Activated CD4-positive, alpha-beta T cell treated with anti-CD3 and anti-CD28 coated beads, Interleukin-2, Interleukin-6, amounts not matched to agents 100 ng/mL and 50 ng/mL, durations not matched to agents 16 hours and 8 hours (primary cell): ENCODE data around the gene WIPF2.
"Not testable (repeated sequence)": the region's sequence is repeated elsewhere in the genome, so short reads cannot be mapped to it uniquely, and the experiment has no call there.

Source experiments
- DNase-seq: peaks from one replicate; pipeline ENCODE4 v3.0.0-alpha.2; 2020

WIPF2 gene

DNA sequence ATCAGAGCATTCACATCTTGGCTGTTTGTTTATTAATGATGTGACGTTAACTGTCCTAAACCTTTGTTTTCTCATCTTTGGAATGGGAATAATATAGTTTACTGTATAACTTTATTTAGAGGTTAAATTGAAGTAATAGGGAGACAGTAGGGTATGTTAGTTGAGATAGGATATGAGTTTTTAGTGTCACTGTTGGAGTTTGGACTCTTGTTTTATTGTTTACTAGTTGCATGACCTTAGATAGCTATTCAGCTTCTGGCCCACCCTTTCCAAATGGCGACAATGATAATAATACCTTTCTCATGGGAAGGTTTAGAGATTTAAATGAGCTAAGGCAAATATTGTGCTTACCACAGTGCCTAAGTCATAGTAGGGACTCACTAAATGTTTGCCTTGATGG, 40.4 kb downstream of the WIPF2 start:
- DNase-seq, result no peak

- no peak for DNase-seq
Observed at GRCh38 chr17:40260528-40260927, 41.4 kb downstream of the WIPF2 start.

DNA sequence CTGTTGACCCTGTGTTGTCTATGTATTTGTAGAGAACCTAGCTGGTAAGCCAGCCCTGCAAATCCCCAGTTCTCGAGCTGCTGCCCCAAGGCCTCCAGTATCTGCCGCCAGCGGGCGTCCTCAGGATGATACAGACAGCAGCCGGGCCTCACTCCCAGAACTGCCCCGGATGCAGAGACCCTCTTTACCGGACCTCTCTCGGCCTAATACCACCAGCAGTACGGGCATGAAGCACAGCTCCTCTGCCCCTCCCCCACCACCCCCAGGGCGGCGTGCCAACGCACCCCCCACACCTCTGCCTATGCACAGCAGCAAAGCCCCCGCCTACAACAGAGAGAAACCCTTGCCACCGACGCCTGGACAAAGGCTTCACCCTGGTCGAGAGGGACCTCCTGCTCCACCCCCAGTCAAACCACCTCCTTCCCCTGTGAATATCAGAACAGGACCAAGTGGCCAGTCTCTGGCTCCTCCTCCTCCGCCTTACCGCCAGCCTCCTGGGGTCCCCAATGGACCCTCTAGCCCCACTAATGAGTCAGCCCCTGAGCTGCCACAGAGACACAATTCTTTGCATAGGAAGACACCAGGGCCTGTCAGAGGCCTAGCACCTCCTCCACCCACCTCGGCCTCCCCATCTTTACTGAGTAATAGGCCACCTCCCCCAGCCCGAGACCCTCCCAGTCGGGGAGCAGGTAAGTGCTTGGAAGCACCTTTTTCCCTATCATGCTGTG, 45.5 kb downstream of the WIPF2 start:
- no peak for DNase-seq

- DNase-seq, result no peak
Observed at GRCh38 chr17:40265337-40265736, 46.2 kb downstream of the WIPF2 start.

DNA sequence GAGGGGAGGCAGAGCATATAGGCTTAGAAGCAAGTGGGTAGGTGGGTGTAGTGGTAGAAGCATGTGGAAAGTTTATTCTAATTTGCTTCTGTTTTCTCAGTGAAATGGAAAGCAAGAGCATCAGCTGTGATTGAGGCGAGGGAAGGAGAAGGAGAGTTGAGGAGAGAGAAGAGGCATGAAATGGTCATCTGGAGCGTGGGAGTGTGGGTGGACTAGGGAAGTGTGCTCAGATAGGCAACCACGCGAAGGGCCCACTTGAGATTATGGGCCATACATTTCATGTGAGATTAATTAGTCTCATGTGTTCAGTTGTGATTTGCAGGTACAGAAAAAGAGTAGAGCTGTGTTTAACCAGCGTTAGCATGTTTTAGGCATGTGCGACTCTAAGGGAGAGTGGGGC, 47.8 kb downstream of the WIPF2 start:
- DNase-seq, result no peak

DNA sequence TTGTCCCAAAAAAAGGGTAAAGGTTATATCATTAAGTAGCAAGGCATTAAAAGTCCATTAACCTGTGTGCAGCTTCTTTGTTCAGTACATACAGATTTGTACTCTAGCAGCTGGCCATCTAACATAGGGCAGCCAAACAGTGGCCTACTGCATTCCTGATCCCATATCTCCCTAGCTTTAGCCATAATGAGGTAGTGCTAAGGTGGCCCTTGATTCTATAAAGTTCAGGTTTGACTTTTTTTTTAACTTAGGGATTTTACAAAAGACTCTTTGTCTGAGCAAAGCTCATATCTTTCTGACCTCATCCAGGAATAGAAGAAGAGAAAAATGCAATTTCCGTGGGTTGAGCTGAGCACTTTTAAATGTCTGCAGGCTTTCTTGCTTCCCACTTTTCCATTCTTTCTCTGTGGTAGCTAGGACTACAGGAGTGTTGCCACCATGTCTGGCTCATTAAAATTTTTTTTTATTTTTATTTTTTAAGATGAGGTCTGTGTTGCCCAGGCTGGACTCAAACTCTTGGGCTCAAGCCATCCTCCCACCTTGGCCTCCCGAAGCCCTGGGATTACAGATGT, 49.1 kb downstream of the WIPF2 start:
- no peak for DNase-seq

DNA sequence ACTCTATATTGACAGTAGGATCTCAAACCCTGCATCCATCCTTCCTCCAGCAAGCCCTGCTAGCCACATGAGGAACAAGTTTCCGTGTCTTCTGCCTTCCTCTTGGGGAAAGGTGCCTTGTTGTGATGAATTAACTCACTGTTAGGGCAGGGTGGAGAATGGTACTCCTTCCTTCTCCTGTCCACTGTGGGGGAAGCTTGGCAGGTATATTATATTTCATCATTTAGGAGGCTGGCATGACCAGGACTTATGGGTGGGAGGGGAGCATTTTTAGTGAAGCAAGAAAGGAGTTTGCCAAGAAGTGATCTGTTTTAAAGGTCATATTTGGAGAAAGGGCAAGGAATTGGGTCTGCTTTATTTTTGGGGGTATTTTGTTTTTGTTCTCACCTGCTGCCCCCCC, 59.3 kb downstream of the WIPF2 start:
- no peak for DNase-seq

DNA sequence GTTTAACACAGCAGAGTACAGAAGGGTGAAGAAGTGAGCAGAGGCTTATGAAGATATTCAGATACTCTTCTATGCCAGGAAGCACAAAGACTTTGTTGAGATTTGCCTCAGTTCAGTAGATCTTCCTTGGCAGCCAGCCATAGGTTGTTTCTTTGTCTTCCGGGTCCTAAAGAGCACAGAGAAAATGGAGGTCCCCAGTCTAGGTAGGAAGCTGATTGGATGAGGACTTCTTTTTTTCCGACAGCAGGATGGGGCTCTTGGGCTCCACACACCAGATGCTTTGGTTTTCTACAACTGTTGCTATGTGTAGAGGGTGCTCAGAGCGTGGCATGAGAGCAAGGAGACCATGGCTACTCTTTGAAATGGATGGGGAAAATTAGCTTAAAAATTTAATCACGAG, 60.3 kb downstream of the WIPF2 start:
- no peak for DNase-seq

- DNase-seq, result no peak
Observed at GRCh38 chr17:40281663-40282062, 62.6 kb downstream of the WIPF2 start.

- DNase-seq, result peak; percentile 82
Observed at GRCh38 chr17:40283662-40284061, 64.6 kb downstream of the WIPF2 start.

GRCh38 chr17:40284085-40284713, 65.1 kb downstream of the WIPF2 start:
- no peak for DNase-seq

DNA sequence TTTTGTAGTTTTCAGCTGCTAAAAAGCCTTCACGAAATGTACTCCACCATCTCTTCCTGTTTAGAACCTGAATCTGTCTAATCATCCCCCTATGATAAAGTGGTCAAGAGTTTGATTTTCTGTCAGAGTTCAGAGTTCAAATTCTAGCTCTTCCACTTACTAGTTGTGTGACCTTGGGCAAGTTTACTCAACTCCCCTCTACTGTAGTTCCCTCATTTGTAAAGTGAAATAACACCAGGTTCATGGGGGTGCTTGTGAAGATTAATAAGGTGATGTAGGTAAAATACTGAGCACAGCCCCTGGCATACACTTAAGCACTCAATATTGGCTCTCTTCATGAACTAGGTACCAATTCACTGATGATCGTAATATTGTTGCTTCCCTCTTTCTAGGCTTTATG, 67.4 kb downstream of the WIPF2 start:
- no peak for DNase-seq

DNA sequence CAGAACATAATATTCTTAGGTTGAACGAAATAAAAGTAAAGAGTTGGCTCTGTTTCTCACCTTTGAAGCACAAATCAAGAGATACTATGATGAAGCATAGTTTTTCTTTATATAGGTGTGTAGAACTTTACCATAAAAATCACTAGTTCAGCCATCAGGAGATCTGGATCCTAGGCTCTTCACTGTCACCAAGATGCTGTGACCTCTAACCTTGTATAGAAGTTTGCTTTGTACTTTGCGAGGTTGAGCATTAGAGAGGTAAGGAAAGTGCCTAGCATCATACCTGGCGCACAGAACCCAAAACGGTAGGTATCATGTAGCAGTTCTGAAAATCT, 68.0 kb downstream of the WIPF2 start:
- DNase-seq, result no peak

- peak; percentile 100 for DNase-seq
Observed at GRCh38 chr17:40287494-40288369, 68.6 kb downstream of the WIPF2 start, which contains the start of gene CDC6. CDC6 (plus strand) TSS chr17:40287879; CDS start chr17:40289421, 1,542 bp downstream.

DNA sequence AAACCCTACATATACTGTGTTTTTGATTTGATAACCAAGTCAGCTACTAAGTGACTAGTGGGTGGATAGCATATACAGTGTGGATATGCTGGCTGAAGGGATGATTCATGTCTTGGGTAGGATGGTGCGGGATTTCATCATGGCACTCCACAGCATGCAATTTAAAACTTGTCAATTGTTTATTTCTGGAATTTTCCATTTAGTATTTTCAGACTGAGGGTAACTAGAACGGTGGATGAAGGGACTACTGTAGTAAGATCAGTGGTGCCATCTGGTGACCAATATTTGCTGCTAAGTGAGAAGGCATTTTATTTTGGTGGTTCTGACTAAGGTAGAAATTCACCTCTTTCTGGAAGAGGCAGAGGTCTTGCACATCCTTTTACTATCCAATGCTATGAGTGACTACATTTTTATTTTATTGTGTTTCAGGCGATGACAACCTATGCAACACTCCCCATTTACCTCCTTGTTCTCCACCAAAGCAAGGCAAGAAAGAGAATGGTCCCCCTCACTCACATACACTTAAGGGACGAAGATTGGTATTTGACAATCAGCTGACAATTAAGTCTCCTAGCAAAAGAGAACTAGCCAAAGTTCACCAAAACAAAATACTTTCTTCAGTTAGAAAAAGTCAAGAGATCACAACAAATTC, 71.7 kb downstream of the WIPF2 start:
- DNase-seq, result peak; percentile 56

GRCh38 chr17:40291281-40291664, 72.2 kb downstream of the WIPF2 start:
- DNase-seq, result peak; percentile 41

- no peak for DNase-seq
Observed at GRCh38 chr17:40293363-40293762, 74.3 kb downstream of the WIPF2 start.

GRCh38 chr17:40295488-40296436, 76.7 kb downstream of the WIPF2 start:
- no peak for DNase-seq

DNA sequence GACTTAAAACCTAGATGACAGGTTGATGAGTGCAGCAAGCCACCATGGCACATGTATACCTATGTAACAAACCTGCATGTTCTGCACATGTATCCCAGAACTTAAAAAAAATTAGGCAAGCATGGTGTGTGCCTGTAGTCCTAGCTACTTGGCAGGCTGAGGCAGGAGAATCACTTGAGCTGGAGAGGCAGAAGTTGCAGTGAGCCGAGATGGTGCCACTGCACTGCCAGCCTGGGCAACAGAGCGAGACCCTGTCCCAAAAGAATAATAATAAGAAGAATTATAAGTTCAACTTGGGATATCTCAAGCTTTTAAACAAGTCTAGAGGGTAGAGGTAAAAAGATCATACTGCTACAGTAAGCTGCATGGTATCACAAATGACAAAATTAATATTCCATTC, 78.4 kb downstream of the WIPF2 start:
- no peak for DNase-seq

GRCh38 chr17:40298726-40299125, 79.6 kb downstream of the WIPF2 start:
- DNase-seq, result no peak

DNA sequence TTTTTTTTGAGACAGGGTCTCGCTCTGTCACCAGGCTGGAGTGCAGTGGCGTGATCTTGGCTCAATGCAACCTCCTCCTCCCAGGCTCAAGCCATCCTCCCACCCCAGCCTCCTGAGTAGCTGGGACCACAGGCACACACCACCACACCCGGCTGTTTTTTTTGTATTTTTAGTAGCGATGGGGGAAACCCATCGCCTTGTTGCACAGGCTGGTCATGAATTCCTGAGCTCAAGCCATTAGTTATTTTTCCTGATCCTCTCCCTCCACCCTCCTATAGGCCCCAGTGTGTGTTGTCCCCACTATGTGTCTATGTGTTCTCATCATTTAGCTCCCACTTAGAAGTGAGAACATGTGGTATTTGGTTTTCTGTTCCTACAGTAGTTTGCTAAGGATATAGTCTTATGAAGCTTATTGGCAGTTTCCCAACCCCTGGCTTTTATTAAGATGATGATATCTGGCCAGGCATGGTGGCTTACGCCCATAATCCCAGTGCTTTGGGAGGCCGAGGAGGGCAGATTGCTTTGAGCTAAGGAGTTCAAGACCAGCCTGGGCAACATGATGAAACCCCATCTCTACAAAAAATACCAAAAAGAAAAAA, 80.2 kb downstream of the WIPF2 start:
- not testable (repeated sequence) for DNase-seq
